Activated CD8-positive, alpha-beta memory T cell treated with anti-CD3 and anti-CD28 coated beads, Interleukin-2, amount 50 U/mL, for 24 hours (primary cell): Measurements from ENCODE around the gene RTN4RL1.
"Not testable (repeated sequence)": the region's sequence is repeated elsewhere in the genome, so short reads cannot be mapped to it uniquely, and the experiment has no call there.

Experiments used
- DNase-seq: peaks from one replicate; pipeline ENCODE4 v3.0.0-alpha.2; 2020; ENCODE audit errors: extremely low read depth

The RTN4RL1 gene

GRCh38 chr17:1896243-1897104 is 128.7 kb downstream of the RTN4RL1 start:
- no peak for DNase-seq

GRCh38 chr17:1895479-1895878 is 129.7 kb downstream of the RTN4RL1 start:
- DNase-seq: not testable (repeated sequence)

GRCh38 chr17:1894753-1895339 is 130.3 kb downstream of the RTN4RL1 start:
- no peak for DNase-seq

DNA sequence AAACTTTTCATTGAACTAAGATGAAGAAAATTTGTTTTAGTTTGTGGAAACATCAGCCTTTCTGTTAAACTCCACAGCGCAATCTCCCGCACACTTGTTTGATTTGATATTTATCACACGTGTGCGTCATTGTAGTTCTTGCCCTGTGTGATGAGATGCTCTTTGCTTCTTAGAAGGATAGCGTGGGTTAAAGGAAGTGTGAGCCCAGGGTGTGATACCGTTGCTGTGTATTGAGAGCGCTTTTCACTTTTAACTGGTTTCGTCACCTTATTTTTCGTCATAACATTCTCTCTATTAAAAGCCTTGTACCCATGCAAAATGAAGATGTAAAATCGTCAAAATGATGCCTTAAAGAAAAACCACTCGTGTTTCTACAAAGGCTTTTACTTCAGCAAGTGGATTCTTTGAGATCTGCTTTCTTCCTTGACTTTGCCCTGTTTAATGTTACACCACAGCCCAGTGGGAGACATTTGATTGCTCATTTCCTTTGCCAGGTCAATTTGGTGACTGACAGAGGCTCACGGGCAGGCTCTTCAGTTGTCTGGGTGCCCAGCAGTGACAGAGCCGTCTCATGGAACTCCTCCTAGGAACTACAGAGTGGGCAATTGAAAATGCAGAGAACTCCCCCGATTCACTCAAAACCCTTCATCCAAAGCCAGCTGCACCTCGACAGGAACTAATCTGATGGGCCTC is 134.2 kb downstream of the RTN4RL1 start:
- DNase-seq: no peak

GRCh38 chr17:1888741-1889140 is 136.4 kb downstream of the RTN4RL1 start:
- DNase-seq: no peak
